WTC11 (cell line): Measurements from ENCODE around the gene CD44. TPM values are rescaled to one million over a fixed set of nuclear protein-coding genes. Genes with fewer than 3 reads are reported as not detected.

Experiments
- ATAC-seq: fragments of 200-7000 bp; cut with Tn5 transposase; 2 replicates; pipeline ENCODE4 v1.10.0; 2021; ENCODE audit warnings: mild to moderate bottlenecking, moderate library complexity
- CTCF ChIA-PET: fragments of 300-600 bp; sonication (Branson Sonifier 250); formaldehyde crosslinking; loops from one replicate; lab custom pipeline; 2021; ENCODE audit warnings: antibody characterized with exemption; lab: Charles Lee
- POLR2A ChIA-PET: fragments of 350-600 bp; sonication (Branson Sonifier 250); formaldehyde crosslinking; loops from one replicate; lab custom pipeline; 2021; ENCODE audit warnings: antibody characterized with exemption; lab: Charles Lee
- DNase-seq: peaks from one replicate; pipeline ENCODE4 v3.0.0; 2021; ENCODE audit warnings: low spot score
- H3K27ac Mint-ChIP-seq: 2 replicates; pipeline ENCODE4 v1.8.0; 2021; ENCODE audit warnings: mixed read lengths
- H3K27me3 Mint-ChIP-seq: 2 replicates; pipeline ENCODE4 v1.8.0; 2021; ENCODE audit warnings: low read depth, mild to moderate bottlenecking, moderate library complexity, mixed read lengths
- H3K36me3 Mint-ChIP-seq: 2 replicates; pipeline ENCODE4 v1.8.0; 2021; ENCODE audit warnings: mixed read lengths
- H3K4me1 Mint-ChIP-seq: 2 replicates; pipeline ENCODE4 v1.8.0; 2022; ENCODE audit warnings: mixed read lengths
- H3K4me3 Mint-ChIP-seq: 2 replicates; pipeline ENCODE4 v1.8.0; 2021; ENCODE audit warnings: mild to moderate bottlenecking, moderate library complexity, mixed read lengths
- H3K9me3 Mint-ChIP-seq: 2 replicates; pipeline ENCODE4 v1.8.0; 2021; ENCODE audit warnings: mixed read lengths
- CBFB ChIP-seq: sonication (generic); formaldehyde crosslinking; IDR thresholded peaks from 2 replicates; pipeline ENCODE4 v1.8.1; 2022; ENCODE audit warnings: mild to moderate bottlenecking, low read depth, missing genetic modification reagents
- CREB1 ChIP-seq: sonication (generic); formaldehyde crosslinking; IDR thresholded peaks from 2 replicates; pipeline ENCODE4 v1.8.0; 2023; ENCODE audit warnings: mild to moderate bottlenecking, missing genetic modification reagents
- ELF4 ChIP-seq: sonication (generic); formaldehyde crosslinking; IDR thresholded peaks from 2 replicates; pipeline ENCODE4 v1.8.1; 2022; ENCODE audit warnings: low read depth, mild to moderate bottlenecking, moderate library complexity, missing genetic modification reagents
- ESRRA ChIP-seq: sonication (generic); formaldehyde crosslinking; IDR thresholded peaks from 2 replicates; pipeline ENCODE4 v1.8.1; 2022; ENCODE audit warnings: mild to moderate bottlenecking, missing genetic modification reagents, borderline replicate concordance
- FOXK1 ChIP-seq: sonication (generic); formaldehyde crosslinking; IDR thresholded peaks from 2 replicates; pipeline ENCODE4 v1.8.0; 2022; ENCODE audit warnings: mild to moderate bottlenecking, moderate library complexity, missing genetic modification reagents
- FOXP1 ChIP-seq: sonication (generic); formaldehyde crosslinking; IDR thresholded peaks from 2 replicates; pipeline ENCODE4 v1.8.0; 2022; ENCODE audit warnings: missing genetic modification reagents, mild to moderate bottlenecking, moderate library complexity, borderline replicate concordance
- GRHL2 ChIP-seq: fragments of 250-450 bp; sonication (Bioruptor Pico); IDR thresholded peaks from 2 replicates; pipeline ENCODE4 v1.8.0; 2022; ENCODE audit warnings: mild to moderate bottlenecking, moderate library complexity; ENCODE audit not compliant: insufficient replicate concordance, severe bottlenecking
- GTF2I ChIP-seq: fragments of 250-450 bp; sonication (Bioruptor Pico); conservative IDR thresholded peaks from 2 replicates; pipeline ENCODE4 v1.4.0; 2021; ENCODE audit warnings: mild to moderate bottlenecking
- HMGA2 ChIP-seq: fragments of 250-450 bp; sonication (Bioruptor Pico); IDR thresholded peaks from 2 replicates; pipeline ENCODE4 v1.4.0; 2021; ENCODE audit warnings: mild to moderate bottlenecking, moderate library complexity
- KAT7 ChIP-seq: sonication (generic); formaldehyde crosslinking; IDR thresholded peaks from 2 replicates; pipeline ENCODE4 v1.8.1; 2023; ENCODE audit warnings: missing genetic modification reagents, mild to moderate bottlenecking, borderline replicate concordance
- MXD4 ChIP-seq: fragments of 250-450 bp; sonication (Bioruptor Pico); IDR thresholded peaks from 2 replicates; pipeline ENCODE4 v1.8.0; 2021; ENCODE audit warnings: mild to moderate bottlenecking, moderate library complexity, borderline replicate concordance
- NFATC4 ChIP-seq: fragments of 250-450 bp; sonication (Bioruptor Pico); IDR thresholded peaks from 2 replicates; pipeline ENCODE4 v1.9.0; 2021; ENCODE audit warnings: mild to moderate bottlenecking
- NFE2L1 ChIP-seq: sonication (generic); formaldehyde crosslinking; IDR thresholded peaks from 2 replicates; pipeline ENCODE4 v1.8.1; 2023; ENCODE audit warnings: missing genetic modification reagents
- NR2C2 ChIP-seq: sonication (generic); formaldehyde crosslinking; IDR thresholded peaks from 2 replicates; pipeline ENCODE4 v1.8.0; 2022; ENCODE audit warnings: mild to moderate bottlenecking, missing genetic modification reagents
- RELA ChIP-seq: sonication (generic); formaldehyde crosslinking; IDR thresholded peaks from 2 replicates; pipeline ENCODE4 v1.8.1; 2022; ENCODE audit warnings: missing genetic modification reagents, mild to moderate bottlenecking, borderline replicate concordance
- SP1 ChIP-seq: sonication (generic); formaldehyde crosslinking; conservative IDR thresholded peaks from 2 replicates; pipeline ENCODE4 v1.8.1; 2022; ENCODE audit warnings: missing genetic modification reagents
- TEAD4 ChIP-seq: sonication (generic); formaldehyde crosslinking; IDR thresholded peaks from 2 replicates; pipeline ENCODE4 v1.8.0; 2022; ENCODE audit warnings: mild to moderate bottlenecking, missing genetic modification reagents
- ZNF263 ChIP-seq: sonication (generic); formaldehyde crosslinking; IDR thresholded peaks from 2 replicates; pipeline ENCODE4 v1.8.1; 2022; ENCODE audit warnings: low read depth, mild to moderate bottlenecking, moderate library complexity, missing genetic modification reagents
- ZNF396 ChIP-seq: fragments of 250-450 bp; sonication (Bioruptor Pico); IDR thresholded peaks from 2 replicates; pipeline ENCODE4 v1.8.0; 2021; ENCODE audit warnings: mild to moderate bottlenecking, moderate library complexity, borderline replicate concordance
- ZNF416 ChIP-seq: fragments of 250-450 bp; sonication (Bioruptor Pico); IDR thresholded peaks from 2 replicates; pipeline ENCODE4 v1.9.0; 2021; ENCODE audit warnings: mild to moderate bottlenecking, inconsistent platforms
- total RNA-seq: library from RNA; stranded (reverse); gene quantifications from 3 replicates; pipeline ENCODE4 v1.2.3, GENCODE V29; 2021
- TF ChIP-seq, protein P1 (sequence below): sonication (generic); formaldehyde crosslinking; IDR thresholded peaks from 2 replicates; pipeline ENCODE4 v1.8.0; 2022; ENCODE audit warnings: missing genetic modification reagents
- TF ChIP-seq, protein P2 (sequence below): sonication (generic); formaldehyde crosslinking; IDR thresholded peaks from 2 replicates; pipeline ENCODE4 v1.8.1; 2023; ENCODE audit warnings: mild to moderate bottlenecking, missing genetic modification reagents
- TF ChIP-seq, protein P3 (sequence below): fragments of 250-450 bp; sonication (Bioruptor Pico); IDR thresholded peaks from 2 replicates; pipeline ENCODE4 v1.9.0; 2021; ENCODE audit warnings: mild to moderate bottlenecking
- TF ChIP-seq, protein P4 (sequence below): sonication (generic); formaldehyde crosslinking; IDR thresholded peaks from 2 replicates; pipeline ENCODE4 v1.8.1; 2023; ENCODE audit warnings: mild to moderate bottlenecking, missing genetic modification reagents, moderate library complexity
- TF ChIP-seq, protein P5 (sequence below): fragments of 250-450 bp; sonication (Bioruptor Pico); IDR thresholded peaks from 2 replicates; pipeline ENCODE4 v1.9.0; 2021; ENCODE audit warnings: moderate library complexity, mild to moderate bottlenecking, inconsistent platforms, borderline replicate concordance
- TF ChIP-seq, protein P6 (sequence below): sonication (generic); formaldehyde crosslinking; IDR thresholded peaks from 2 replicates; pipeline ENCODE4 v1.8.0; 2022; ENCODE audit warnings: mild to moderate bottlenecking, missing genetic modification reagents
- TF ChIP-seq, protein P7 (sequence below): sonication (generic); formaldehyde crosslinking; IDR thresholded peaks from 2 replicates; pipeline ENCODE4 v1.8.1; 2023; ENCODE audit warnings: mild to moderate bottlenecking, missing genetic modification reagents, moderate library complexity

Gene CD44
- total RNA-seq, 1 experiment from 2014 or later, result 12.0 TPM

DNA sequence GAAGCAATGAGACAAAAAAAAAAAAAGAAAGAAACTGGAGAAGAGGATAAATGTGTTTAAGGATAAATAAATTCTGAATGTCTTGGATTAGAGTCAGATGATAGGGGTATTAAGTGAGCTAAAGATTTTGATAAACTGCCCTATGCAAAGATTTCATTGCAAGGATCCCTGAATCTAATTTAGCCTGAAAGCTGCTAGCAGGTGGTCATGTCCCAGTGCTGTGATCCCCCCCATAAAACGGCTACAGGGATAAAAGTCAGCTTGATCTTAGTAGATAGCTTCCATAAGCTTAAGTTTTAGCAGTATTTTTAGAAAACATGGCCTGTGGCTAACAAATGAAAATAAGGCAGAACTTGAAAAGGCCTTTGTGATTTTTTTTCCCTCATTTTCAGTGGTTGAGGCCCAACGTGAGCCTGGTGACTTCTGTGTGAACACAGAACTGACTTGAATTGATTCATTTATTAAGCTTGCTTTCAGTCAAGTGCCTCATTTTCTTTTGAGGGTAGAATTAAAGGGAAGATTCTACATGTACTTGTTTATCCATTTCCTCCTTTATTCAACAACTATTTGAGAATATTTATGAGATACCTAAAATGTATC, 44.5 kb downstream of the CD44 start:
- Mint-ChIP-seq H3K27me3 (no peaks in the 10 kb centered on the region), H3K4me1 (peaks cover 23% of the 10 kb centered on the region), H3K27ac (no peak overlapping the region), H3K9me3 (no peaks in the 10 kb centered on the region), H3K36me3 (no peaks in the 10 kb centered on the region), H3K4me3 (no peak overlapping the region)
- ChIA-PET POLR2A (no interaction called here), CTCF (no interaction called here)
- ATAC-seq, result no peak
- TF ChIP-seq, protein P1, sequence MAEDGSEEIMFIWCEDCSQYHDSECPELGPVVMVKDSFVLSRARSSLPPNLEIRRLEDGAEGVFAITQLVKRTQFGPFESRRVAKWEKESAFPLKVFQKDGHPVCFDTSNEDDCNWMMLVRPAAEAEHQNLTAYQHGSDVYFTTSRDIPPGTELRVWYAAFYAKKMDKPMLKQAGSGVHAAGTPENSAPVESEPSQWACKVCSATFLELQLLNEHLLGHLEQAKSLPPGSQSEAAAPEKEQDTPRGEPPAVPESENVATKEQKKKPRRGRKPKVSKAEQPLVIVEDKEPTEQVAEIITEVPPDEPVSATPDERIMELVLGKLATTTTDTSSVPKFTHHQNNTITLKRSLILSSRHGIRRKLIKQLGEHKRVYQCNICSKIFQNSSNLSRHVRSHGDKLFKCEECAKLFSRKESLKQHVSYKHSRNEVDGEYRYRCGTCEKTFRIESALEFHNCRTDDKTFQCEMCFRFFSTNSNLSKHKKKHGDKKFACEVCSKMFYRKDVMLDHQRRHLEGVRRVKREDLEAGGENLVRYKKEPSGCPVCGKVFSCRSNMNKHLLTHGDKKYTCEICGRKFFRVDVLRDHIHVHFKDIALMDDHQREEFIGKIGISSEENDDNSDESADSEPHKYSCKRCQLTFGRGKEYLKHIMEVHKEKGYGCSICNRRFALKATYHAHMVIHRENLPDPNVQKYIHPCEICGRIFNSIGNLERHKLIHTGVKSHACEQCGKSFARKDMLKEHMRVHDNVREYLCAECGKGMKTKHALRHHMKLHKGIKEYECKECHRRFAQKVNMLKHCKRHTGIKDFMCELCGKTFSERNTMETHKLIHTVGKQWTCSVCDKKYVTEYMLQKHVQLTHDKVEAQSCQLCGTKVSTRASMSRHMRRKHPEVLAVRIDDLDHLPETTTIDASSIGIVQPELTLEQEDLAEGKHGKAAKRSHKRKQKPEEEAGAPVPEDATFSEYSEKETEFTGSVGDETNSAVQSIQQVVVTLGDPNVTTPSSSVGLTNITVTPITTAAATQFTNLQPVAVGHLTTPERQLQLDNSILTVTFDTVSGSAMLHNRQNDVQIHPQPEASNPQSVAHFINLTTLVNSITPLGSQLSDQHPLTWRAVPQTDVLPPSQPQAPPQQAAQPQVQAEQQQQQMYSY, result no peak
- TF ChIP-seq RELA (CRISPR knock-in tag), result no peak
- TF ChIP-seq SP1 (CRISPR knock-in tag), result no peak
- TF ChIP-seq ZNF416 (CRISPR knock-in tag), result no peak
- TF ChIP-seq, protein P2, sequence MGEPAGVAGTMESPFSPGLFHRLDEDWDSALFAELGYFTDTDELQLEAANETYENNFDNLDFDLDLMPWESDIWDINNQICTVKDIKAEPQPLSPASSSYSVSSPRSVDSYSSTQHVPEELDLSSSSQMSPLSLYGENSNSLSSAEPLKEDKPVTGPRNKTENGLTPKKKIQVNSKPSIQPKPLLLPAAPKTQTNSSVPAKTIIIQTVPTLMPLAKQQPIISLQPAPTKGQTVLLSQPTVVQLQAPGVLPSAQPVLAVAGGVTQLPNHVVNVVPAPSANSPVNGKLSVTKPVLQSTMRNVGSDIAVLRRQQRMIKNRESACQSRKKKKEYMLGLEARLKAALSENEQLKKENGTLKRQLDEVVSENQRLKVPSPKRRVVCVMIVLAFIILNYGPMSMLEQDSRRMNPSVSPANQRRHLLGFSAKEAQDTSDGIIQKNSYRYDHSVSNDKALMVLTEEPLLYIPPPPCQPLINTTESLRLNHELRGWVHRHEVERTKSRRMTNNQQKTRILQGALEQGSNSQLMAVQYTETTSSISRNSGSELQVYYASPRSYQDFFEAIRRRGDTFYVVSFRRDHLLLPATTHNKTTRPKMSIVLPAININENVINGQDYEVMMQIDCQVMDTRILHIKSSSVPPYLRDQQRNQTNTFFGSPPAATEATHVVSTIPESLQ, result no peak
- TF ChIP-seq NFATC4 (CRISPR knock-in tag), result no peak
- no peak for TF ChIP-seq KAT7 (CRISPR knock-in tag)
- TF ChIP-seq CBFB (CRISPR knock-in tag), result no peak
- TF ChIP-seq GTF2I, result no peak
- TF ChIP-seq, protein P3, sequence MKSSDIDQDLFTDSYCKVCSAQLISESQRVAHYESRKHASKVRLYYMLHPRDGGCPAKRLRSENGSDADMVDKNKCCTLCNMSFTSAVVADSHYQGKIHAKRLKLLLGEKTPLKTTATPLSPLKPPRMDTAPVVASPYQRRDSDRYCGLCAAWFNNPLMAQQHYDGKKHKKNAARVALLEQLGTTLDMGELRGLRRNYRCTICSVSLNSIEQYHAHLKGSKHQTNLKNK, result no peak
- no peak for TF ChIP-seq NR2C2 (CRISPR knock-in tag)
- TF ChIP-seq TEAD4 (CRISPR knock-in tag), result no peak
- TF ChIP-seq ELF4 (CRISPR knock-in tag), result no peak
- TF ChIP-seq FOXK1 (CRISPR knock-in tag), result no peak
- no peak for TF ChIP-seq ESRRA (CRISPR knock-in tag)
- no peak for TF ChIP-seq FOXP1
- no peak for TF ChIP-seq GRHL2 (CRISPR knock-in tag)
- no peak for DNase-seq

DNA sequence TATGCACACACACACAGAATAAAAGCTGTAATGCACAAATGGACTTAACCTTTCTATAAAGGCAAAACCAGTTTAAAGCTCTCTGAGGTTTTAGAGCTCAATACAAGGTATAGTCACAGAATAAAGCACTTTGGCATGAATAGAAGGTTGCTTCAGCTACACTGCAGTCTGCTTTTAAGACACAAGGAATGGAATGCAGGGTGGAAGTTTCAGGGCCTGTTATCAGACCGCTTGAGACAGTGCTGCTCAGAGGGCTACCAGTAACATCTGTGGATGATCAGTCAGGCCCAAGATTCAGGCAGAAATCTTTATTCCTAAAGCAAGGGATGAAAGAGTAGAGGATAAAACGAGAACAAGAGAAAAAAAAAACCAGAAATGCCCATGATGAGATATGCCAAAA, 46.7 kb downstream of the CD44 start:
- Mint-ChIP-seq H3K4me3 (no peak overlapping the region), H3K4me1 (peaks cover 9% of the 10 kb centered on the region), H3K27ac (no peak overlapping the region), H3K36me3 (no peaks in the 10 kb centered on the region), H3K27me3 (no peaks in the 10 kb centered on the region), H3K9me3 (no peaks in the 10 kb centered on the region)
- DNase-seq (no peak), ATAC-seq (no peak)
- ChIA-PET CTCF (no interaction called here), POLR2A (no interaction called here)
- TF ChIP-seq, protein P4, sequence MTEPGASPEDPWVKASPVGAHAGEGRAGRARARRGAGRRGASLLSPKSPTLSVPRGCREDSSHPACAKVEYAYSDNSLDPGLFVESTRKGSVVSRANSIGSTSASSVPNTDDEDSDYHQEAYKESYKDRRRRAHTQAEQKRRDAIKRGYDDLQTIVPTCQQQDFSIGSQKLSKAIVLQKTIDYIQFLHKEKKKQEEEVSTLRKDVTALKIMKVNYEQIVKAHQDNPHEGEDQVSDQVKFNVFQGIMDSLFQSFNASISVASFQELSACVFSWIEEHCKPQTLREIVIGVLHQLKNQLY, result no peak
- TF ChIP-seq CREB1 (no peak), ZNF396 (CRISPR knock-in tag) (no peak), ZNF263 (CRISPR knock-in tag) (no peak), MXD4 (CRISPR knock-in tag) (no peak), HMGA2 (CRISPR knock-in tag) (no peak), NFE2L1 (CRISPR knock-in tag) (no peak)
- TF ChIP-seq, protein P5, sequence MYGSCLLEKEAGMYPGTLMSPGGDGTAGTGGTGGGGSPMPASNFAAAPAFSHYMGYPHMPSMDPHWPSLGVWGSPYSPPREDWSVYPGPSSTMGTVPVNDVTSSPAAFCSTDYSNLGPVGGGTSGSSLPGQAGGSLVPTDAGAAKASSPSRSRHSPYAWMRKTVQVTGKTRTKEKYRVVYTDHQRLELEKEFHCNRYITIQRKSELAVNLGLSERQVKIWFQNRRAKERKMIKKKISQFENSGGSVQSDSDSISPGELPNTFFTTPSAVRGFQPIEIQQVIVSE (CRISPR knock-in tag), result no peak
- TF ChIP-seq, protein P6, sequence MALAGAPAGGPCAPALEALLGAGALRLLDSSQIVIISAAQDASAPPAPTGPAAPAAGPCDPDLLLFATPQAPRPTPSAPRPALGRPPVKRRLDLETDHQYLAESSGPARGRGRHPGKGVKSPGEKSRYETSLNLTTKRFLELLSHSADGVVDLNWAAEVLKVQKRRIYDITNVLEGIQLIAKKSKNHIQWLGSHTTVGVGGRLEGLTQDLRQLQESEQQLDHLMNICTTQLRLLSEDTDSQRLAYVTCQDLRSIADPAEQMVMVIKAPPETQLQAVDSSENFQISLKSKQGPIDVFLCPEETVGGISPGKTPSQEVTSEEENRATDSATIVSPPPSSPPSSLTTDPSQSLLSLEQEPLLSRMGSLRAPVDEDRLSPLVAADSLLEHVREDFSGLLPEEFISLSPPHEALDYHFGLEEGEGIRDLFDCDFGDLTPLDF (CRISPR knock-in tag), result no peak
- TF ChIP-seq, protein P7, sequence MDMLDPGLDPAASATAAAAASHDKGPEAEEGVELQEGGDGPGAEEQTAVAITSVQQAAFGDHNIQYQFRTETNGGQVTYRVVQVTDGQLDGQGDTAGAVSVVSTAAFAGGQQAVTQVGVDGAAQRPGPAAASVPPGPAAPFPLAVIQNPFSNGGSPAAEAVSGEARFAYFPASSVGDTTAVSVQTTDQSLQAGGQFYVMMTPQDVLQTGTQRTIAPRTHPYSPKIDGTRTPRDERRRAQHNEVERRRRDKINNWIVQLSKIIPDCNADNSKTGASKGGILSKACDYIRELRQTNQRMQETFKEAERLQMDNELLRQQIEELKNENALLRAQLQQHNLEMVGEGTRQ (CRISPR knock-in tag), result no peak
